Measurements from ENCODE around the gene ELOB.

Gene ELOB

GRCh38 chr16:2778630-2778958 lies 1.5 kb upstream of the ELOB start:
- Mint-ChIP-seq H3K9me3 (no peaks in the 10 kb centered on the region), H3K27me3 (no peaks in the 10 kb centered on the region), H3K4me3 (peak overlapping the region; percentile 91 to 96), H3K4me1 (peaks cover 51% of the 10 kb centered on the region), H3K27ac (peak overlapping the region; percentile 98 to 99)
- DNase-seq (no peak), ATAC-seq (no peak)

GRCh38 chr16:2777903-2778629 lies 986 bp upstream of the ELOB start:
- ATAC-seq (peak; percentile 21), DNase-seq (peak; percentile 42 to 45)
- Mint-ChIP-seq H3K9me3 (no peaks in the 10 kb centered on the region), H3K27me3 (no peaks in the 10 kb centered on the region), H3K27ac (peak overlapping the region; percentile 98 to 99), H3K4me1 (peaks cover 54% of the 10 kb centered on the region), H3K4me3 (peak overlapping the region; percentile 91 to 96)

- peak; percentile 61 for ATAC-seq
- Mint-ChIP-seq H3K4me1 (peaks cover 67% of the 10 kb centered on the region), H3K27ac (peak overlapping the region; percentile 94 to 96), H3K27me3 (no peaks in the 10 kb centered on the region), H3K9me3 (no peaks in the 10 kb centered on the region), H3K4me3 (peak overlapping the region; percentile 91 to 96)
- peak; percentile 52 to 58 for DNase-seq
Observed at GRCh38 chr16:2776500-2777139, 460 bp downstream of the ELOB start.

- Mint-ChIP-seq H3K27ac (peak overlapping the region; percentile 94 to 96), H3K4me3 (peak overlapping the region; percentile 91 to 96), H3K9me3 (no peaks in the 10 kb centered on the region), H3K27me3 (no peaks in the 10 kb centered on the region), H3K4me1 (peaks cover 67% of the 10 kb centered on the region)
- no peak for DNase-seq
- ATAC-seq = no peak
Observed at GRCh38 chr16:2775765-2776499, 1.1 kb downstream of the ELOB start.

- H3K27ac Mint-ChIP-seq = no peak overlapping the region
- peak overlapping the region in 1 of 2 donors; percentile 96 for H3K4me3 Mint-ChIP-seq
- DNase-seq (no peak), ATAC-seq (no peak)
- no peaks in the 10 kb centered on the region for H3K27me3 Mint-ChIP-seq
- H3K4me1 Mint-ChIP-seq = peaks cover 74% of the 10 kb centered on the region
- H3K9me3 Mint-ChIP-seq = no peaks in the 10 kb centered on the region
Observed at GRCh38 chr16:2775131-2775716, 1.9 kb downstream of the ELOB start.

- Mint-ChIP-seq H3K4me1 (peaks cover 75% of the 10 kb centered on the region), H3K9me3 (no peaks in the 10 kb centered on the region), H3K4me3 (no peak overlapping the region), H3K27me3 (no peaks in the 10 kb centered on the region), H3K27ac (no peak overlapping the region)
- ATAC-seq = no peak
- no peak for DNase-seq
Observed at GRCh38 chr16:2774161-2774891, 2.8 kb downstream of the ELOB start.

GRCh38 chr16:2773188-2773968 lies 3.7 kb downstream of the ELOB start:
- Mint-ChIP-seq H3K27me3 (no peaks in the 10 kb centered on the region), H3K27ac (peak overlapping the region in 1 of 2 donors; percentile 12), H3K9me3 (no peaks in the 10 kb centered on the region), H3K4me1 (peaks cover 74% of the 10 kb centered on the region), H3K4me3 (no peak overlapping the region)
- DNase-seq = no peak
- no peak for ATAC-seq

GRCh38 chr16:2771496-2772402 lies 5.3 kb downstream of the ELOB start:
- Mint-ChIP-seq H3K4me3 (no peak overlapping the region), H3K4me1 (peaks cover 81% of the 10 kb centered on the region), H3K27ac (peak overlapping the region in 1 of 2 donors; percentile 82), H3K9me3 (no peaks in the 10 kb centered on the region), H3K27me3 (no peaks in the 10 kb centered on the region)
- DNase-seq = no peak
- ATAC-seq = no peak

GRCh38 chr16:2770057-2770951 lies 6.8 kb downstream of the ELOB start:
- DNase-seq (no peak), ATAC-seq (peak; percentile 53)
- Mint-ChIP-seq H3K4me3 (peak overlapping the region in 1 of 2 donors; percentile 15), H3K9me3 (no peaks in the 10 kb centered on the region), H3K27ac (peak overlapping the region; percentile 82 to 84), H3K4me1 (peaks cover 80% of the 10 kb centered on the region), H3K27me3 (no peaks in the 10 kb centered on the region)

GRCh38 chr16:2769675-2770056 lies 7.4 kb downstream of the ELOB start:
- ATAC-seq = no peak
- Mint-ChIP-seq H3K4me1 (peaks cover 79% of the 10 kb centered on the region), H3K27me3 (no peaks in the 10 kb centered on the region), H3K27ac (peak overlapping the region in 1 of 2 donors; percentile 14), H3K4me3 (peak overlapping the region in 1 of 2 donors; percentile 15), H3K9me3 (no peaks in the 10 kb centered on the region)
- no peak for DNase-seq

GRCh38 chr16:2769100-2769529 lies 8.0 kb downstream of the ELOB start:
- no peak overlapping the region for H3K4me3 Mint-ChIP-seq
- peaks cover 74% of the 10 kb centered on the region for H3K4me1 Mint-ChIP-seq
- DNase-seq (no peak), ATAC-seq (no peak)
- no peaks in the 10 kb centered on the region for H3K9me3 Mint-ChIP-seq
- H3K27ac Mint-ChIP-seq = peak overlapping the region in 1 of 2 donors; percentile 93
- H3K27me3 Mint-ChIP-seq = no peaks in the 10 kb centered on the region

- DNase-seq = no peak
- Mint-ChIP-seq H3K9me3 (no peaks in the 10 kb centered on the region), H3K27me3 (no peaks in the 10 kb centered on the region), H3K27ac (peak overlapping the region in 1 of 2 donors; percentile 93), H3K4me1 (peaks cover 71% of the 10 kb centered on the region), H3K4me3 (no peak overlapping the region)
- no peak for ATAC-seq
Observed at GRCh38 chr16:2768403-2769089, 8.5 kb downstream of the ELOB start.

All from stimulated activated naive CD8-positive, alpha-beta T cell treated with anti-CD3 and anti-CD28 coated beads, Interleukin-15, amount 100 ng/mL, for 72 hours (primary cell).